GM21423 (cell line): ENCODE results near the gene GJA9.
"Not testable (repeated sequence)": the region's sequence is repeated elsewhere in the genome, so short reads cannot be mapped to it uniquely, and the experiment has no call there.

Experiments used
- ATAC-seq: cut with Tn5 transposase; IDR thresholded peaks from one replicate; pipeline ENCODE4 v1.9.1; 2021; ENCODE audit warnings: mild to moderate bottlenecking, moderate library complexity; ENCODE audit not compliant: unreplicated experiment

The GJA9 gene

DNA sequence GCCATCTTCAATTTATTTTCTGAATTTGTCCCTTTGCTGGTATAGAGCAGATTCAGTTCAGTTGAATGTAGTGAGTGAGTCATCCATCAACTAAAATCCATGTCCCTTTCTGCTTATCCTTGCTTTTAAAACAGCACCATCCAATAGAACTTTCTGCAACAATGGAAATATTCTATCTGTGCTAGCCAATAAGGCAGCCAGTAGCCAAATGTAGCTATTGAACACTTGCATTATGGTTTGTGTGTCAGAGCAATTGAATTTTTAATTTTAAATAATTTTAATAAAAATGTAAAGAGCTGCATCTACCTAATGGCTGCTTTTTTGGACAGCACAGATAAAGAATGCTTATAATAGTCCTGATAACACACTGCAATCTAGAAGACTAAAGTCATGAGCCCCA, at the start of gene GJA9:
Gene GJA9 (minus strand): TSS at position 101 of the 400 bp plus-strand sequence. CDS start 5,489 bp downstream, outside the sequence.
- ATAC-seq = no peak

DNA sequence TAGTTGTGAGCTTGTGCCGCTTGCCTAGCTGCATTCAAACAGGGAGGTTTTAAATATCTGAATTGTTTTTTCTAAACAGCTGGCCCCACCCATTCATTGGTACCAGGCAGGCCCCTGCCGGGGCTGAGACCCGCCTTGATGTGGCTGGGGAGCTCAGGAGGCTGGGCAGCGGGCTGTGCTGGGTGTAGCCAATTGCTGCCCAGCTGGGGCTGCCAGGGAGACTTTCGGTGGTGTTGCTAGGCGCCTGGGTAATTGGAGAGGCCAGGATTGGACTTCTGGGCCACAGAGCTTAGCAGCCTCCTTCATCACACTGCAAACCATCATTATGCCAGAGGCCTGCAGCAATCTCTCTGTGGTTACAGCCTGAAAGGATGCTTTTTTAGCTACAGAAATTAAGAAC, 48.1 kb upstream of the GJA9 start:
- ATAC-seq = no peak

DNA sequence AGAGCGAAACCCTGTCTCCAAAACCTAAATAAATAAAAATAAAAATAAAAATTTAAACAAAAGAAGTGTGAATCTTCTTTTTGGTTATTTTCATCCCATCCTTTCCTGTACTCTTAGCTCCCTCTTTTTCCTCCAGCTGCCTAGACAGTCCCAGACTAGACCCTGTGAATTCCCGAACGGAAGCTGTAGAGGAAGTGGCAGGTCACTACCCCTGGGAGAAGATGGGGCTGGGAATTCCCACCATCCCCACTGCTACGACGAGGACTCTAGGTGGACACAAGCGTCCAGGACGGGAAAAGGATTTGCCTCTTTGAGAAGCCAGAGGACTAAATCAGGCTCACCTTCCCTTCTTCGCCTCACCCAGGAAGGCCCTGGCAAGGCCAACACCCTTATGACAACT, 47.7 kb upstream of the GJA9 start:
- no peak for ATAC-seq

- no peak for ATAC-seq
Observed at GRCh38 chr1:38926091-38926490, 44.7 kb upstream of the GJA9 start.

- no peak for ATAC-seq
Observed at GRCh38 chr1:38925391-38925790, 44.0 kb upstream of the GJA9 start.

GRCh38 chr1:38923607-38924006, 42.2 kb upstream of the GJA9 start:
- no peak for ATAC-seq

- no peak for ATAC-seq
Observed at GRCh38 chr1:38919130-38919529, 37.7 kb upstream of the GJA9 start.

DNA sequence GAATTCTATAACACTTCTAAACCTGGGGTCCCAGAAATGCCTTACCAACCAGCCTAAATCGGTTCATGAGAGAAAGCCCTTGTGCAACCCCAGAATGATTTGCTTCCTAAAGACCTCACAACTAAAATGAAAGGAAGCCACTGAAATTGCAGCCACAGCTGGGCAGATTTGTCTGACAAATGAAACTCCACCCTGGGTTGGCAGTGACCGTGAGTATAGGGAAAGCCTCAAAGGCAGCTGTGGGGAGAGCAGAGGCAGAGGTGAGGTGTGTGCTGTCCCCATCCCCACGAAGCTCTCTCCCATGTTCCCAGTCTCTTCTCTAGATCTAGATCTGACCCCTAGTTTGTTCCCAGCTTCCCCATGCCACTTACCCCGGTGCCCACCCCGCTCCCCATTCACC, 37.2 kb upstream of the GJA9 start:
- ATAC-seq = no peak

DNA sequence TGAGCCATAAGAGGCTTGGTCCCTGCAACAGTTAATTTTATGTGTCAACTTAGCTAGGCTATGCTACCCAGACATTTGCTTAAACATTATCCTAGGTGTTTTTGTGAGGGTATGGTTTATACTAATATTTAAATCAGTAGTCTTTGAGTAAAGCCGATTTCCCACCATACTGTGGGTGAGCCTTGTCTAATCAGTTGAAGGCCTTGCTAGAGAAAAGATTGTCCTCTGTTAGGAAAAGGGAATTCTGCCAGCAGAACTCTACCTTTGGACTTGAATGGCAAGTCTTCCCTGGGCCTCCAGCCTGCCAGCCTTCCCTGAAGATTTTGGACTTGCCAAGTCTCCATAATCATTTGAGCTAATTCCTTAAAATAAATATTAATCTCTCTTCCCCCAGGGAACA, 36.4 kb upstream of the GJA9 start:
- no peak for ATAC-seq

DNA sequence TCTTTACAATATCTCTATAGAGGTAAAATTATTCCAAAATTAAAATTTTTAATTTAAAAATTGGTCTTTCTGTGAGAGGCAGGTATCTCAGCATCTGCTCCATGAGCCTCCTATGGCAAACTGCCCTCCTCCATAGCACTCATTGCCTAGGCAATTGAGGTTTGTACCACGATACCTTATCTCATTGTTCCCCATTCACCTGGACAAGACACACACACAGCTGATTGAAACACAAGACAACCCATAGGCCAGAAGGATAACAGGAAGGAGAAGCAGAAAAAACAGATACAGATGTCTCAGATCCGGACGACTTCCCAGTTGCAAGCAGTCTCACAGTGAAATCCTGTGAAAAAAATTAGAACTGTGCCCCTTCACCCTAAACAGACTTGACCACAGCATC, 36.0 kb upstream of the GJA9 start:
- ATAC-seq = no peak

DNA sequence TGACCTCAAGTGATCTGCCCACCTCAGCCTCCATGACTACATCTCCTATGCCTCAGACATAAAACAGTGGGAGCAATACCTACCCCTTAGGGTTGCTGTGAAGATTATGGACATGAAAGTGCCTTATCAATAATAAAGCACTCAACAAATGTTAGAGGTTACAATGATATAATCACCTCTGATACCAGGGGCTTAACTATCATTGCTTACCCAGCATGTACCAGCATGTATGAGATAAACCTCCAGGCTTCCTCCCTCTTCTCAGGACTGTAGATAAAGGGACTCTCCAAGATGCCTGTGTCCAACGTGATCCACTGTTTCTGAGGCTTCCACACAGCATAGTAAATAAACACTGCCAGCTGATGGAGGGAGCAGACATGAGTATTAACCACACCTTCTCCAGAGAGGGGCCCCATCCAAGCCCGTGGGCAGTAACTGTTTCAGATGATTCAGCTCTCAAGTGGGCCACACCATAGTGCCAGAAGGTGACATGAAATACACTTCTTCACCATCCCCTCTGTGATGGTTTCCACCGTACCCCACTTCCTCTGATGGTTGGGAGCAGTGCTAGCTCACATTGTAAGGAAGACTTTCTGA, 34.1 kb upstream of the GJA9 start:
- no peak for ATAC-seq

- not testable (repeated sequence) for ATAC-seq
Observed at GRCh38 chr1:38914908-38915307, 33.5 kb upstream of the GJA9 start.

GRCh38 chr1:38908821-38909220, 27.4 kb upstream of the GJA9 start:
- no peak for ATAC-seq

GRCh38 chr1:38905985-38906384, 24.6 kb upstream of the GJA9 start:
- ATAC-seq = no peak

GRCh38 chr1:38899560-38899959, 18.2 kb upstream of the GJA9 start:
- no peak for ATAC-seq

DNA sequence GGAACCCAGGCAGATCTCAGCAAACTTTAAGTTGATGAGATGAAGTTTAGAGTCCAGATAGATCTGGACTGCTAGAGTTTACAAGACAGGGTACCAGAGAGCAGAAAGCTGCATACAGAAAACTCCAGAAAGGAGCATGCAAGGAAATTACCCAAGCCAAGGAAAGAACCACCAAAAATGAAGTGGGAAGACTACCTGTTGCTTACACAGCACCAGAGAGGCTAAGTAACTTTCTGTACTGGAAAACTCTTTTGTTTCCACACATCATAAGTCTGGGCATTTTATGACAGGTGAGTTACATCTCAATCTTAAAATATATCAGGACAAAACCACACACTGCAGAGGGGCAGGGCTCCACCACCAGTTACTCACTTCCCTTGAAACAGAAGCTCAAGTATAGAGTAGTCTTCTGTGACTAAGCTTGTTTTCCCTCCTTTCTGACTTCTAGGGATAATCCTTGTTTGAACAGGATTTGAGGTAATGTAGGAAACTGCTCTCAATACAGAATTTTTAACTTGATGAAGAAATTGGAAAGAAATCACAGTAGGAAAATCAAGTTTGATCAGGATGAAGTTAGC, 17.4 kb upstream of the GJA9 start:
- ATAC-seq = no peak

- ATAC-seq = no peak
Observed at GRCh38 chr1:38896169-38896568, 14.8 kb upstream of the GJA9 start.

DNA sequence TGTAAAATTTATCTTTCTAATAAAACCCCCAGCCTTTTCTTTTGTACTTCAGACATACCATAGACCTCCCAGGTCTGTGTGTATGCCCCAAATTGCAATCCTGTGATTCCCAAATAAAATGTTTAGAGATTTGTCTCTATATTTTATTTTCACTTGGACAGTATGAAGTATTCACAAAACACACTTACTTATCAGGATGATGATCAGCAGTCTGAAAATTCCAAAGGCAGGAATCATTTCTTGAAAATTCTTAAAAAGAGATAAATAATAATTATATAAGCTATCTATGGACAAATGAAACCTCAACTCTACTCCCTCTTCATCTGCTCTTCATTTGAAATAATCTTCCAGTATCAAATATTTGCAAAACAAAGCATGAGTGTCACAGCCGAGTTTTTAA, 11.6 kb upstream of the GJA9 start:
- ATAC-seq = no peak

DNA sequence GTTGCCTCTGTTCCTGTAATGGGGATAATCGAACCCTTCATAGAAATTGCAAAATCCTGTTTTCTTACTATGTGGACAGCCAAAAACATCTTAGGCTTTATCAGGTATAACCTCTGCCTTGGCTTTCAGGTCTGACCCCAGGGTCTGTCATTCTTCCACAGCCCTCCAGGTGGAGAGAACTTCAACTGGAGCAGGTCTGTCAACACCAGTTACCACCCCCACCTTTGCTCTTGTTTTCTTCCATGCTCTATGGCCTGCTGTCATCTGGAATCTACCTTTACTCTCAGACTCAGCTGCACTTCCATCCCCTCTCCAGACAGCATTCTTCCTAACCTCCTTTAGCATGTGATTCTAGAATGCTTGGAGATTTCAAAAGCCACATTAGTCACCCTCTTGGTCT, 10.4 kb upstream of the GJA9 start:
- no peak for ATAC-seq

DNA sequence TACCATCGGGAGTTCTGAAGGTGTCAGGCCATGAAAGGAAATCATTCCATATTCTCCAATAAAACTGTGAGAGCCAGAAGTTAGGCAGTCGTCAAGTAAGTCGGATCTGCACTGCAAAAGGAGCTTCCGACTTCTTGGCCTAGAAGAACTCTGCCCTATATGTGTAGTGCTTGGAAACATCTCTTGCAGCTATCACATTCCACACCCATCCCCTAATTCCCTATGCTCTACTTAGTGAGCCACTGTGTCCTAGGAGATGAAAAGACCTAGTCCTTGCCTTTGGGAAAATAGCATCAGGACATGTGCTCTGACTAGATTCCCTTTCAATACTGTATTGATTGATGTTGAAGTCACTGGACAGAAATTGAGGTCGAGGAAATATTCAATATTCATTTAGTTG, 8.2 kb upstream of the GJA9 start:
- no peak for ATAC-seq

DNA sequence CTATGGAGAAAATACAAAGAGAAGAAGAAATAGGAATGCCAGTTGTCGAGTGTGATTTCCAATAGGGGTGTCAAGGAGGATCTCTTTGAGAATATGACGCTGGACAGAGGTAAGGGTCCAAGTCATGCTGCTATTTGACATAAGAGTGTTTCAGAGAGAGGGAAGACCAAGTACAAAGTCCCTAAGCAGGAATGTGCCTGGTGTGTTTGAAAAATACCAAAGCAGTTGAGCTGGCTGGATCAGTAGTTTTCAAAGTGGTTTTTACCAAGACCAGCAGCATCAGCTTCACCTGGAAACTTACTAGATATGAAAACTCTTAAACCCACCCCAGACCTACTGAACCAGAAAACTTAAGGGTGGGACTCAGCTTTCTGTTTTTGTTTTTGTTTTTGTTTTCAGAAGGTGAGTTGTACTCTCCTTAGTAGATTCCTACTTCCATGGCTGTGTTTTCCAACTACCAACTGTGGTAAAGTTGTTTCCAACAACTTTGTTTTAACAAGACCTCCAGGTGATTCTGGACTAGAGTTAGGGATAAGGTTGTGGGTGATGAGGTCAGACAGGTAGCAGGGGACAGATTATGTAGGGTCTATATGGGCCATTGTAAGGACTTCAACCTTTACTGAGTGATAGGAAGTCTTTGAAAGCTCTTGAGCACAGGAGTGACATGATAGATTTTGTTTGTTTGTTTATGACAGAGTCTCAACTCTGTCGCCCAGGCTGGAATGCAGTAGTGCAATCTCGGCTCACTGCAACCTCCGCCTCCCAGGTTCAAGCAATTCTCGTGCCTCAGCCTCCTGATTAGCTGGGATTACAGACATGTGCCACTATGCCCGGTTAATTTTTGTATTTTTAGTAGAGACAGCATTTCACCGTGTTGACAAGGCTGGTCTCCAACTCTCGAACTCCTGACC, 7.3 kb upstream of the GJA9 start:
- ATAC-seq = no peak

- no peak for ATAC-seq
Observed at GRCh38 chr1:38885092-38885491, 3.7 kb upstream of the GJA9 start.
